HG03025 (cell line): ENCODE measurements around the gene HAUS3.
A peak's percentile ranks its signal among the peaks of the same experiment; 100 is the strongest.

Experiments
- ATAC-seq: cut with Tn5 transposase; IDR thresholded peaks from one replicate; pipeline ENCODE4 v1.9.1; 2021; ENCODE audit warnings: mild to moderate bottlenecking, moderate library complexity; ENCODE audit not compliant: unreplicated experiment, low FRiP score

The HAUS3 gene

GRCh38 chr4:2241410-2242353 is at the start of gene HAUS3, which contains the start of gene POLN:
Gene HAUS3 (minus strand): TSS chr4:2242121. CDS start chr4:2240946, 1,175 bp downstream.
Gene POLN (minus strand): TSS chr4:2242121. CDS start chr4:2229231, 12,890 bp downstream.
- peak; percentile 91 for ATAC-seq

GRCh38 chr4:2290974-2291704 is 49.2 kb upstream of the HAUS3 start:
- ATAC-seq = no peak

- ATAC-seq = no peak
Measured at GRCh38 chr4:2290488-2290887, 48.6 kb upstream of the HAUS3 start.

GRCh38 chr4:2289955-2290333 is 48.0 kb upstream of the HAUS3 start:
- no peak for ATAC-seq

- no peak for ATAC-seq
Measured at GRCh38 chr4:2289311-2289954, 47.5 kb upstream of the HAUS3 start.

- no peak for ATAC-seq
Measured at GRCh38 chr4:2288051-2288541, 46.2 kb upstream of the HAUS3 start.

GRCh38 chr4:2287594-2287915 is 45.6 kb upstream of the HAUS3 start:
- no peak for ATAC-seq

- no peak for ATAC-seq
Measured at GRCh38 chr4:2286904-2287593, 45.1 kb upstream of the HAUS3 start.

- no peak for ATAC-seq
Measured at GRCh38 chr4:2285613-2286381, 43.9 kb upstream of the HAUS3 start.

- ATAC-seq = no peak
Measured at GRCh38 chr4:2284934-2285612, 43.2 kb upstream of the HAUS3 start.

GRCh38 chr4:2284161-2284933 is 42.4 kb upstream of the HAUS3 start:
- ATAC-seq = no peak

- ATAC-seq = no peak
Measured at GRCh38 chr4:2283199-2283711, 41.3 kb upstream of the HAUS3 start.

GRCh38 chr4:2281575-2282343 is 39.8 kb upstream of the HAUS3 start:
- peak; percentile 55 for ATAC-seq

- ATAC-seq = no peak
Measured at GRCh38 chr4:2280531-2281300, 38.8 kb upstream of the HAUS3 start.

GRCh38 chr4:2277956-2278355 is 36.0 kb upstream of the HAUS3 start:
- ATAC-seq = no peak

- ATAC-seq = no peak
Measured at GRCh38 chr4:2276581-2277325, 34.8 kb upstream of the HAUS3 start.
